ENCODE results near the gene TMEM150A. TPM values are rescaled to one million over a fixed set of nuclear protein-coding genes. Genes with fewer than 3 reads are reported as not detected.

TMEM150A gene
- total RNA-seq, 1 donor from 2014 or later, result 9.2 TPM

DNA sequence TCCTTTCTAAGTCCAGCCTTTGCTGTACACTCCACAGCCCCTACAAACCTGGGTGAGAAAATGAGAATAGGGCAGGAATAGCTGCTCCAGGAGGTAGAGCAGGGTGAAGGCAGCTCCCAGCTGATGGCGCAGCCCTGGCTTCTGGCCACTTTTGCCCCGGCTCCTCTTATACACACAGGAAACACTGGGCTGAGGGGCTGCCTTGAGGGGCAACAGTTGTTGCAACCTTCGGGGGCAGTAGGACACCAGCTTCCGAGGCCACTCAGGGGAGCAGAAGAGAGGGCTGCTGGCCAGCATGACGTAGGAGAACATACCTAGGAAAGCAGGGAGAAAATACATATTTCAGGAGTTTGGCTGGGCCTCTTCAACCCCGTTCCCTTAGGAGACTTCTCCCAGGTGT is 49.3 kb downstream of the TMEM150A start:
- H3K4me3 ChIP-seq (ENCODE audit: low read depth, low read length), result no peak overlapping the region
- FAIRE-seq (no peak), DNase-seq (ENCODE audit: low read depth) (no peak)
- H3K36me3 ChIP-seq (ENCODE audit: control insufficient read depth, insufficient read depth, low read length), result peaks cover 8% of the 10 kb centered on the region
- H3K27me3 ChIP-seq (ENCODE audit: control insufficient read depth, insufficient read depth, low read length), result no peaks in the 10 kb centered on the region
- TF ChIP-seq, protein P1, sequence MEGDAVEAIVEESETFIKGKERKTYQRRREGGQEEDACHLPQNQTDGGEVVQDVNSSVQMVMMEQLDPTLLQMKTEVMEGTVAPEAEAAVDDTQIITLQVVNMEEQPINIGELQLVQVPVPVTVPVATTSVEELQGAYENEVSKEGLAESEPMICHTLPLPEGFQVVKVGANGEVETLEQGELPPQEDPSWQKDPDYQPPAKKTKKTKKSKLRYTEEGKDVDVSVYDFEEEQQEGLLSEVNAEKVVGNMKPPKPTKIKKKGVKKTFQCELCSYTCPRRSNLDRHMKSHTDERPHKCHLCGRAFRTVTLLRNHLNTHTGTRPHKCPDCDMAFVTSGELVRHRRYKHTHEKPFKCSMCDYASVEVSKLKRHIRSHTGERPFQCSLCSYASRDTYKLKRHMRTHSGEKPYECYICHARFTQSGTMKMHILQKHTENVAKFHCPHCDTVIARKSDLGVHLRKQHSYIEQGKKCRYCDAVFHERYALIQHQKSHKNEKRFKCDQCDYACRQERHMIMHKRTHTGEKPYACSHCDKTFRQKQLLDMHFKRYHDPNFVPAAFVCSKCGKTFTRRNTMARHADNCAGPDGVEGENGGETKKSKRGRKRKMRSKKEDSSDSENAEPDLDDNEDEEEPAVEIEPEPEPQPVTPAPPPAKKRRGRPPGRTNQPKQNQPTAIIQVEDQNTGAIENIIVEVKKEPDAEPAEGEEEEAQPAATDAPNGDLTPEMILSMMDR (IDR thresholded peaks at IDR 0.05; ENCODE audit: insufficient read depth, low read length, severe bottlenecking), result no peak

DNA sequence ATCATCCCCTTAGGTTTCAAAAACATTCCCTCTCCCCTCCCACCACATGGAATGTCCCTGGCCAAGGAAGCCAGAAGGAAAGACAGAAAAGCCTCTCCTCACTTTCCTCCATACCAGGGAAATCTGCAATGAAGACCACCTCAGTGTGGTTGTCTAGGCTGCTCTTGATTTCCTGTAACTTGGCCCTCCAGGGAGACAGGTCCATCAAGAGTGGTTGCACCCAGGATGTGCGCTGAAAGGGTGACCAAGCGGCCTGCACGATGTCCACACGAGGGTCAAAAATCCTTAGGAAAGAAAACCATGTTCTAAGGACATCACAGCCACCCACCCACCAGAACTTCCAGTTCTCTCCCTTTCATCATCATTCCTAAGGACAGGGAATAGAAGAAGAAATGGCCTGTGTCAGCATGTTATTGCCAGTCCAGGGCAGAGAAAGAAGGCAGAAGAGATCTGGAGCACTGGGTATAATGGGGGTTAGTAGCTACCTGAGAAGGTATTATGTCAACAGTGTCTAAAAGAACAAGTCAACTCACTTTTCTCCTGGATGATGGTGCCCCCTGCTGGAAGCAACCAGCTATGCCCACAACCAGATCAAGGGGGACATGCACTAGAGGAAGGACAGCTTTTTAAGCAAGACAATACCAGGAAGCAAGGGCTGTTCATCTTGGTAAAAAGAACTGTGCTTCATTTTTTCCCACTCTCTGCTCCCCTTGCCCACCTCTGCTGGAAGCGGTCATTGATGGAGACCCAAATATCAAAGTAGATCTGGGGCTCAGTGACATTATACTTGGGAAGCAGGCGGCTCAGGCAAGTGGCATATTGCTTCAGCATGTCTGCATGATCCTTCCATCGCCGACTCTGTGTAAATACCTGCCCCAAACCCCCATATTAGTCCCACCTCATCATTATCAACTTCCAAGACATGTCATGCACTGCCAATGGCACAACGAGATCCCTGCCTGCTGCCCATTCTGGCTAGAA is 50.5 kb downstream of the TMEM150A start:
- TF ChIP-seq, protein P1 (IDR thresholded peaks at IDR 0.05; ENCODE audit: insufficient read depth, low read length, severe bottlenecking), result peak; percentile 85
- FAIRE-seq, result no peak
- Histone ChIP-seq H3K36me3 (ENCODE audit: control insufficient read depth, insufficient read depth, low read length) (peaks cover 8% of the 10 kb centered on the region), H3K4me3 (ENCODE audit: low read depth, low read length) (no peak overlapping the region), H3K27me3 (ENCODE audit: control insufficient read depth, insufficient read depth, low read length) (no peaks in the 10 kb centered on the region)
- peak; percentile 82 for DNase-seq (ENCODE audit: low read depth)

DNA sequence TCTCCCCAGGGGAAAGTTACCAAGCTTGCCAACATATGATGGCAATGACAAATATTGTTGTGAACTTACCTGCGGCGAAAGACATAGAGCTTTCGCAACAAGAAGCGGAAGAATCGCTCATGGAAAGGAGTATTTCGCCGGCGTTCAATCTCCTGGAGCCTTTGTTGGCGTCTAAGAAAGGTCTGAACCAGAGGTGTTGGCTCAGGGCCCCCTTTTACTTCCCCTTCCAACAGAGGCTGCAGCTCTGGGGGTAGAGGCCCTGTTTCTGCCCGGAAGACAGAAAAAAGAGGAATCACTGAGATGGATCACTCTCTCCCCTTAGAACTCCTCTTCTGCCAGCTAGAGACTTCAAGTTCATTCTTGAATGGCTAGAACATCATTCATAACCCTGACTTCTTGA is 52.0 kb downstream of the TMEM150A start:
- DNase-seq (ENCODE audit: low read depth), result peak; percentile 23
- Histone ChIP-seq H3K27me3 (ENCODE audit: control insufficient read depth, insufficient read depth, low read length) (no peaks in the 10 kb centered on the region), H3K4me3 (ENCODE audit: low read depth, low read length) (no peak overlapping the region), H3K36me3 (ENCODE audit: control insufficient read depth, insufficient read depth, low read length) (peaks cover 8% of the 10 kb centered on the region)
- TF ChIP-seq, protein P1 (IDR thresholded peaks at IDR 0.05; ENCODE audit: insufficient read depth, low read length, severe bottlenecking), result no peak
- FAIRE-seq, result no peak

DNA sequence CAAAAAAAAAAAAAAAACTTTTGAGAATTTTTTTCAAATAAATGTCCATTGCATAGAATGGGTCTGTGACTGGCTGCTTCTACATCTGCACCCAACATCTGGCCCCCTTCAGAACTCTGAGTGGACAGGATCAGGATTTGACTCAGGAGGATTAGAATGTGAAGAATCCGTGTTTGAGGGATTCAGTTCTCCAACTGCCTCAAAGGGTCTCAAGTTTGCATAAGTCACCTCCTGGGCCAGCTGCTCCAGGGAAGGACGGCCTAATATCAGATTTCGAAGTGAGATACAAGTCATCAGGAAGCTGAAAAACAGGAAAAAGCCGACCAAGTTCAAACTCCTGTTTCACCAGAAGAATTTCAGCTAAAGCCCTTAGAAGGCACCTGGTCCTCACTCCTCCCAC is 52.7 kb downstream of the TMEM150A start:
- H3K36me3 ChIP-seq (ENCODE audit: control insufficient read depth, insufficient read depth, low read length), result peaks cover 7% of the 10 kb centered on the region
- peak; percentile 70 for DNase-seq (ENCODE audit: low read depth)

DNA sequence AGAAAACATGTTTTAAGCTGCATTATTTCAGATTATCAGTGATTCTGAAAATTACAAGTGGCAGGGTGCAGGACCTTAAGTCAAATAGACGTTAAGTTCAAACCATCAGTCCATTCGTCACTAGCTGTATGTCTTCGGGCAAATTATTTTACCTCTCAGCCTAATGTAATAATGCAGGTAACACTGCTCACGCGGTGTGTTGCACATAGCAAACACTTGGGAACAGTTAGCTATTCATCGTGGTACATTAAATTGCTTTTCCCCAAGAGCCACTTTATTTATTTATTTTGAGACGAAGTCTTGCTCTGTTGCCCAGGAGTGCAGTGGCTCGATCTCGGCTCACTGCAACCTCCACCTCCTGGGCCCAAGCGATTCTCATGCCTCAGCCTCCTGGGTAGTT is 53.4 kb downstream of the TMEM150A start:
- Histone ChIP-seq H3K4me3 (ENCODE audit: low read depth, low read length) (no peak overlapping the region), H3K27me3 (ENCODE audit: control insufficient read depth, insufficient read depth, low read length) (no peaks in the 10 kb centered on the region), H3K36me3 (ENCODE audit: control insufficient read depth, insufficient read depth, low read length) (peaks cover 5% of the 10 kb centered on the region)
- TF ChIP-seq, protein P1 (IDR thresholded peaks at IDR 0.05; ENCODE audit: insufficient read depth, low read length, severe bottlenecking), result no peak
- no peak for DNase-seq (ENCODE audit: low read depth)
- no peak for FAIRE-seq

More for the DNA sequence above, 52.7 kb downstream of the TMEM150A start:
- H3K4me3 ChIP-seq (ENCODE audit: low read depth, low read length), result no peak overlapping the region
- H3K27me3 ChIP-seq (ENCODE audit: control insufficient read depth, insufficient read depth, low read length), result no peaks in the 10 kb centered on the region
- no peak for FAIRE-seq
- TF ChIP-seq, protein P1 (IDR thresholded peaks at IDR 0.05; ENCODE audit: insufficient read depth, low read length, severe bottlenecking), result no peak

Data from bronchial epithelial cell (primary cell).